ENCODE data around the gene WNT11.

Gene WNT11

GRCh38 chr11:76217653-76218160 is 11.4 kb upstream of the WNT11 start:
- DNase-seq: no peak

GRCh38 chr11:76216536-76217325 is 10.4 kb upstream of the WNT11 start:
- no peak for DNase-seq

GRCh38 chr11:76215941-76216340 is 9.6 kb upstream of the WNT11 start:
- no peak for DNase-seq

- no peak for DNase-seq
Observed at GRCh38 chr11:76214968-76215548, 8.8 kb upstream of the WNT11 start.

- DNase-seq: no peak
Observed at GRCh38 chr11:76214186-76214585, 7.9 kb upstream of the WNT11 start.

- DNase-seq: no peak
Observed at GRCh38 chr11:76212086-76213035, 6.1 kb upstream of the WNT11 start.

- DNase-seq: no peak
Observed at GRCh38 chr11:76210931-76211851, 4.9 kb upstream of the WNT11 start.

GRCh38 chr11:76209973-76210930 is 4.0 kb upstream of the WNT11 start:
- DNase-seq: peak; percentile 62

GRCh38 chr11:76209375-76209972 is 3.2 kb upstream of the WNT11 start:
- peak; percentile 67 for DNase-seq

- peak; percentile 93 for DNase-seq
Observed at GRCh38 chr11:76208438-76209374, 2.4 kb upstream of the WNT11 start.

GRCh38 chr11:76207642-76208401 is 1.5 kb upstream of the WNT11 start:
- peak; percentile 92 for DNase-seq

GRCh38 chr11:76206077-76206326 is 300 bp downstream of the WNT11 start:
- DNase-seq: no peak

- no peak for DNase-seq
Observed at GRCh38 chr11:76205252-76206076, 838 bp downstream of the WNT11 start.

- no peak for DNase-seq
Observed at GRCh38 chr11:76203937-76204336, 2.4 kb downstream of the WNT11 start.

GRCh38 chr11:76203131-76203925 is 3.0 kb downstream of the WNT11 start:
- no peak for DNase-seq

- no peak for DNase-seq
Observed at GRCh38 chr11:76201672-76202412, 4.5 kb downstream of the WNT11 start.
